CD4-positive, alpha-beta T cell (primary cell): Measurements from ENCODE around the gene SAXO1. TPM values are rescaled to one million over a fixed set of nuclear protein-coding genes. Genes with fewer than 3 reads are reported as not detected.
"Not testable (repeated sequence)": the region's sequence is repeated elsewhere in the genome, so short reads cannot be mapped to it uniquely, and the experiment has no call there.

Experiments
- ATAC-seq: fragments of 200-7000 bp; cut with Tn5 transposase; one replicate; pipeline ENCODE4 v1.10.0; 2022; ENCODE audit warnings: mild to moderate bottlenecking; ENCODE audit not compliant: poor library complexity
- CTCF ChIA-PET: fragments of 350-600 bp; sonication (Branson Sonifier 250); formaldehyde crosslinking; loops from one replicate; lab custom pipeline; 2021; ENCODE audit warnings: antibody characterized with exemption, inconsistent platforms; lab: Charles Lee
- POLR2A ChIA-PET: fragments of 350-600 bp; sonication (Branson Sonifier 250); formaldehyde crosslinking; loops from one replicate; lab custom pipeline; 2021; ENCODE audit warnings: antibody characterized with exemption, inconsistent platforms; lab: Charles Lee
- DNase-seq, 14 experiments: peaks; one replicate each; pipeline ENCODE4 v3.0.0-alpha.2; 2013 to 2020; ENCODE audit warnings: mixed read lengths in 2 of 14
- H3K27ac ChIP-seq, 2 donors: one replicate each; pipeline versions ENCODE4 v1.5.1 to v1.7.0; 2013; ENCODE audit warnings: low read length in 2 of 2, low read depth in 1 of 2, mild to moderate bottlenecking in 1 of 2
- H3K27me3 ChIP-seq, 2 experiments: 1 replicate in 1 of 2; 2 replicates in 1 of 2; pipeline versions ENCODE4 v1.6.1 to v1.7.0; 2013; ENCODE audit warnings: low read length in 2 of 2, control low read depth in 1 of 2, mild to moderate bottlenecking in 1 of 2, moderate library complexity in 1 of 2; ENCODE audit not compliant: insufficient read depth in 2 of 2, control insufficient read depth in 1 of 2
- H3K36me3 ChIP-seq: one replicate; pipeline ENCODE4 v1.6.1; 2013; ENCODE audit warnings: low read length, control low read depth; ENCODE audit not compliant: insufficient read depth
- H3K4me1 ChIP-seq: one replicate; pipeline ENCODE4 v1.6.1; 2013; ENCODE audit warnings: low read length, control low read depth; ENCODE audit not compliant: insufficient read depth
- H3K4me3 ChIP-seq: one replicate; pipeline ENCODE4 v1.5.1; 2013; ENCODE audit warnings: mild to moderate bottlenecking, low read length, moderate library complexity
- H3K9me3 ChIP-seq, 2 experiments: 1 replicate in 1 of 2; 2 replicates in 1 of 2; pipeline versions ENCODE4 v1.6.1 to v1.7.0; 2013; ENCODE audit warnings: low read length in 2 of 2, mild to moderate bottlenecking in 2 of 2, control low read depth in 1 of 2, moderate library complexity in 1 of 2; ENCODE audit not compliant: control insufficient read depth in 1 of 2, insufficient read depth in 1 of 2
- H3K27ac Mint-ChIP-seq: one replicate; pipeline ENCODE4 v1.8.0; 2020; ENCODE audit warnings: mixed read lengths
- H3K27me3 Mint-ChIP-seq: one replicate; pipeline ENCODE4 v1.8.0; 2021; ENCODE audit warnings: mixed read lengths
- H3K36me3 Mint-ChIP-seq: one replicate; pipeline ENCODE4 v1.8.0; 2021; ENCODE audit warnings: low read depth, mixed read lengths
- H3K4me1 Mint-ChIP-seq: one replicate; pipeline ENCODE4 v1.8.0; 2021; ENCODE audit warnings: low read depth, mixed read lengths
- H3K4me3 Mint-ChIP-seq: one replicate; pipeline ENCODE4 v1.8.0; 2020; ENCODE audit warnings: mild to moderate bottlenecking, mixed read lengths
- H3K9me3 Mint-ChIP-seq: one replicate; pipeline ENCODE4 v1.8.0; 2020; ENCODE audit warnings: mixed read lengths
- intact Hi-C, 2 experiments: fragments of 100-400 bp; cut with DNase I in 1 of 2; cut with micrococcal nuclease in 1 of 2; formaldehyde crosslinking; loops; one replicate each; pipeline versions ENCODE4 v1.15.1 to v1.9.0; 2023 to 2025; cut with DNase I, micrococcal nuclease
- total RNA-seq, 174 experiments: library from RNA in 2 of 174; stranded (reverse) in 2 of 174; gene quantifications; one replicate each; pipeline ENCODE4 v1.2.3 and lab custom pipeline; 2021 to 2026
- TF ChIP-seq, protein P1 (sequence below): fragments of 200-600 bp; IDR thresholded peaks from one replicate; pipeline ENCODE4 v1.8.0; 2022; ENCODE audit warnings: antibody characterized with exemption, mild to moderate bottlenecking

The SAXO1 gene
- total RNA-seq, 2 experiments from 2014 or later, result 0.19 to 0.34 TPM

GRCh38 chr9:18996211-18996610 is 36.8 kb downstream of the SAXO1 start:
- intact Hi-C loops, result no loop called here
- Histone ChIP-seq H3K36me3 (no peaks in the 10 kb centered on the region), H3K4me3 (no peak overlapping the region), H3K4me1 (no peaks in the 10 kb centered on the region), H3K27me3 (no peaks in the 10 kb centered on the region), H3K9me3 (peaks cover 0 to 15% of the 10 kb centered on the region in 2 experiments), H3K27ac (no peak overlapping the region)
- POLR2A ChIA-PET, result no interaction called here
- H3K36me3 Mint-ChIP-seq, result no peaks in the 10 kb centered on the region
- CTCF ChIA-PET, result no interaction called here
- TF ChIP-seq, protein P1, sequence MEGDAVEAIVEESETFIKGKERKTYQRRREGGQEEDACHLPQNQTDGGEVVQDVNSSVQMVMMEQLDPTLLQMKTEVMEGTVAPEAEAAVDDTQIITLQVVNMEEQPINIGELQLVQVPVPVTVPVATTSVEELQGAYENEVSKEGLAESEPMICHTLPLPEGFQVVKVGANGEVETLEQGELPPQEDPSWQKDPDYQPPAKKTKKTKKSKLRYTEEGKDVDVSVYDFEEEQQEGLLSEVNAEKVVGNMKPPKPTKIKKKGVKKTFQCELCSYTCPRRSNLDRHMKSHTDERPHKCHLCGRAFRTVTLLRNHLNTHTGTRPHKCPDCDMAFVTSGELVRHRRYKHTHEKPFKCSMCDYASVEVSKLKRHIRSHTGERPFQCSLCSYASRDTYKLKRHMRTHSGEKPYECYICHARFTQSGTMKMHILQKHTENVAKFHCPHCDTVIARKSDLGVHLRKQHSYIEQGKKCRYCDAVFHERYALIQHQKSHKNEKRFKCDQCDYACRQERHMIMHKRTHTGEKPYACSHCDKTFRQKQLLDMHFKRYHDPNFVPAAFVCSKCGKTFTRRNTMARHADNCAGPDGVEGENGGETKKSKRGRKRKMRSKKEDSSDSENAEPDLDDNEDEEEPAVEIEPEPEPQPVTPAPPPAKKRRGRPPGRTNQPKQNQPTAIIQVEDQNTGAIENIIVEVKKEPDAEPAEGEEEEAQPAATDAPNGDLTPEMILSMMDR, result no peak
- peaks cover 8% of the 10 kb centered on the region for H3K9me3 Mint-ChIP-seq
- no peak for DNase-seq
- no peak overlapping the region for H3K4me3 Mint-ChIP-seq
- H3K4me1 Mint-ChIP-seq, result no peaks in the 10 kb centered on the region
- peaks cover 16% of the 10 kb centered on the region for H3K27me3 Mint-ChIP-seq
- no peak for ATAC-seq
- H3K27ac Mint-ChIP-seq, result no peak overlapping the region

DNA sequence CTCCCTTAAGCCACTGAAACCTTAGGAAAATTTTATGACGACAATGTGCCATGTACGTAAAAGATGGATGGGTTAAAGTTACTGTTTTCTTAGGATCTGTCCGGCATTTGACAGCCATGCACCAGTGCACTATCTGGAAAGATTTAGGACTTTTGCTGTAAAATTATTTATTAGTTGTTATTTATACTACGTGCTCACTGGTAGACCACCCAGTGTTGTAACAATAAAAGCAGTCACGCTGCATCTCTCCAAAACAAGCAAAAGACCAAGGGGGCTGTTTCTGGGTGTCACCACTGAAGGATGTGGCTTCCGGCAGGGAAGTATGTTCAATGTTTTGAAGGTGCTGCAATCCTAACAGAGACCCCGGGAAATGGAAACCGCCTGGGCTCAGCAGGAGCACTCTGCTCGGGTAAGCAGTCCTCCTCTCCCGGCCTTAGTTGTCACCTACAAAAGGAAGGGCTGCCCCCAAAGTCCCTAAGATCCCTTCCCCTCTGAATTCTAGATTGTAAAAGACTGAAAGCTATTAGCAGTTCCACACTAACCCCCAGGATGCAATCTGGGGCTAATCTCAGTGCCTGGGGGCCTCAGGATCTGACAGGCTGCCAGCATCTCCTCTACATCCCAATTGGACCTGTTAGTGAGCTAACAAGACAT is 38.6 kb downstream of the SAXO1 start:
- Histone ChIP-seq H3K27me3 (no peaks in the 10 kb centered on the region), H3K4me1 (no peaks in the 10 kb centered on the region), H3K4me3 (no peak overlapping the region), H3K27ac (no peak overlapping the region), H3K9me3 (peaks cover 0 to 4% of the 10 kb centered on the region in 2 experiments), H3K36me3 (no peaks in the 10 kb centered on the region)
- intact Hi-C loops, result no loop called here
- TF ChIP-seq, protein P1, result no peak
- Mint-ChIP-seq H3K27me3 (peaks cover 9% of the 10 kb centered on the region), H3K27ac (no peak overlapping the region), H3K36me3 (no peaks in the 10 kb centered on the region), H3K4me3 (no peak overlapping the region), H3K4me1 (no peaks in the 10 kb centered on the region), H3K9me3 (peaks cover 3% of the 10 kb centered on the region)
- no peak for ATAC-seq
- DNase-seq, result no peak
- POLR2A ChIA-PET, result no interaction called here
- CTCF ChIA-PET, result no interaction called here

DNA sequence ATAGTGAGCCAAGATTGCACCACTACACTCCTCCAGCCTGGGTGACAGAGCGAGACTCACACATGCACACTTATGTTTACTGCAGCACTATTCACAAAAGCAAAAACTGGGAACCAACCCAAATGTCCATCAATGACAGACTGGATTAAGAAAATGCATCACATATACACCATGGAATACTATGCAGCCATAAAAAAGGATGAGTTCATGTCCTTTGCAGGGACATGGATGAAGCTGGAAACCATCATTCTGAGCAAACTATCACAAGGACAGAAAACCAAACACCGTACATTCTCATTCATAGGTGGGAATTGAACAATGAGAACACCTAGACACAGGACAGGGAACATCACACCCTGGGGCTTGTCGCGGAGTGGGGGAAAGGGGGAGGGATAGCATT is 41.8 kb downstream of the SAXO1 start:
- H3K4me3 ChIP-seq, H3K36me3 ChIP-seq, H3K27ac Mint-ChIP-seq, H3K4me3 Mint-ChIP-seq, CTCF ChIA-PET, H3K27me3 ChIP-seq, H3K4me1 Mint-ChIP-seq, ATAC-seq, intact Hi-C loops, H3K4me1 ChIP-seq, H3K27ac ChIP-seq, H3K9me3 ChIP-seq, H3K27me3 Mint-ChIP-seq, H3K9me3 Mint-ChIP-seq, POLR2A ChIA-PET, H3K36me3 Mint-ChIP-seq, DNase-seq: not testable (repeated sequence)

DNA sequence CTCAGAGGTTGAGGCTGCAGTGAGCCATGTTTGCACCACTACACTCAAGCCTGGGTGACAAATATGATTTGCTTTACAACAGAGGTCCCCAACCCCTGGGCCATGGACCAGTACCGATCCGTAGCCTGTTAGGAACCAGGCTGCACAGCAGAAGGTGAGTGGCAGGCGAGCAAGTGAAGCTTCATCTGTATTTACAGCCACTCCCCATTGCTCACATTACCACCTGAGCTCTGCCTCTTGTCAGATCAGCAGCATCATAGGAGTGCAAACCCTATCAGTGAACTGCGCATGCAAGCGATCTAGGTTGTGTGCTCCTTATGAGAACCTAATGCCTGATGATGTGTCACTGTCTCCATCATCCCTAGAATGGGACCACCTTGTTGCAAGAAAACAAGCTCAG is 42.5 kb downstream of the SAXO1 start:
- ATAC-seq (no peak), DNase-seq (no peak)
- TF ChIP-seq, protein P1, result no peak
- Mint-ChIP-seq H3K4me1 (no peaks in the 10 kb centered on the region), H3K27ac (no peak overlapping the region), H3K9me3 (no peaks in the 10 kb centered on the region), H3K4me3 (no peak overlapping the region), H3K36me3 (no peaks in the 10 kb centered on the region), H3K27me3 (no peaks in the 10 kb centered on the region)
- Histone ChIP-seq H3K4me3 (no peak overlapping the region), H3K27ac (no peak overlapping the region), H3K36me3 (no peaks in the 10 kb centered on the region), H3K9me3 (no peaks in the 10 kb centered on the region), H3K4me1 (no peaks in the 10 kb centered on the region), H3K27me3 (no peaks in the 10 kb centered on the region)
- POLR2A ChIA-PET, result no interaction called here
- CTCF ChIA-PET, result no interaction called here
- intact Hi-C loops, result no loop called here
